ENCODE measurements around the gene CCDC71L. TPM values are rescaled to one million over a fixed set of nuclear protein-coding genes. Genes with fewer than 3 reads are reported as not detected.

CCDC71L gene
- total RNA-seq, 1 experiment from 2014 or later: 21.1 TPM

DNA sequence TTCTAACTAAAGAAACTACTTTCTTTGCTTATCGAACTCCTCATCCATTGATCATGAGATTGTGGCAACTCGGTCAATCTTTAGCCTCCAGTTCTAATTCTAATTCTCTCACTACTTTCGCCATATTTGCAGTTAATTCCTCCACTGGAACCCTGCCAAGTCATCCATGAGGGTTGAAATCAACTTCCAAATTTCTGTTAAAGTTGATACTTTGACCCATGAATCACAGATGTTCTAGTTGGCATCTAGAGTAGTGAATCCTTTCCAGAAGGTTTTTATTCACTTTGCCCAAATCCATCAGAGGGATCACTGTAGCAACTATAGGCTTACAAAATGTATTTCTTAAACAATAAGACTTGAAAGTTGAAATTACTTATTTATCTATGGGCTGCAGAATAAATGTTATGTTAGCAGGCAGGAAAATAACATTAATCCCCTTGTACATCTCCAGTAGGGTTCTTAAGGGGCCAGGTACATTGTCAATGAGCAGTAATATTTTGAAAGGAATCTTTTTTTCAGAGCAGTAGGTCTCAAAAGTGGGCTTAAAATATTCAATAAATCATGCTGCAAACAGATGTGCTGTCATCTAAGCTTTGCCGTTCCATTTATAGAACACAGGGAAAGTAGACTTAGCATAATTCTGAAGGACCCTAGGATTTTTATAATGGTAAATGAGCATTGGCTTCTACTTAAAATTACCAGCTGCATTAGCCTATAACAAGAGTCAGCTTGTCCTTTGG lies 39.4 kb downstream of the CCDC71L start:
- intact Hi-C loops (cut with micrococcal nuclease): no loop called here
- DNase-seq (ENCODE audit: low read depth, low spot score) (no peak), ATAC-seq (no peak)
- no peak overlapping the region for H3K4me2 ChIP-seq (ENCODE audit: low read length)
- TF ChIP-seq ZFX (IDR thresholded peaks at IDR 0.05) (no peak), ATF3 (IDR thresholded peaks at IDR 0.05) (no peak), ELF1 (IDR thresholded peaks at IDR 0.05; ENCODE audit: borderline replicate concordance, low read depth) (no peak), SRF (IDR thresholded peaks at IDR 0.05; ENCODE audit: low read depth) (no peak), RAD21 (IDR thresholded peaks at IDR 0.05; ENCODE audit: low read depth) (no peak), ZNF274 (IDR thresholded peaks at IDR 0.05; ENCODE audit: low read depth, low read length) (no peak), CBX3 (IDR thresholded peaks at IDR 0.05; ENCODE audit: low read depth) (no peak)
- POLR2A ChIA-PET: interaction anchor here (0.5 kb wide), 1 partner anchor 42 kb away, joined by 3 read pairs; no protein-coding TSS in a partner anchor
- H3K9ac ChIP-seq (ENCODE audit: low read length): no peak overlapping the region
- no TSS peak for BruUV-seq (replicated peaks)
- RAD21 ChIA-PET (ENCODE audit: low non-redundant PET in 1 of 2, low total read pairs in 2 of 2, uncharacterized antibody in 2 of 2, unreplicated experiment in 2 of 2): no interaction called here
- H3K27ac ChIP-seq (ENCODE audit: low read depth, low read length): no peak overlapping the region
- no peaks in the 10 kb centered on the region for H3K36me3 ChIP-seq (ENCODE audit: control insufficient read depth in 1 of 2, insufficient read depth in 2 of 2, low read length in 2 of 2)
- no peaks in the 10 kb centered on the region for H4K20me1 ChIP-seq (ENCODE audit: insufficient read depth)
- no peak overlapping the region for H3K4me3 ChIP-seq (replicated peaks in 1 of 2; ENCODE audit: low read depth in 1 of 2, low read length in 2 of 2)
- no peak overlapping the region for H2AFZ ChIP-seq (ENCODE audit: low read depth, low read length, poor library complexity, severe bottlenecking)
- H3K9me3 ChIP-seq (ENCODE audit: control insufficient read depth in 1 of 2, insufficient read depth in 1 of 2, low read depth in 1 of 2, low read length in 2 of 2): no peaks in the 10 kb centered on the region
- no peaks in the 10 kb centered on the region for H3K27me3 ChIP-seq (ENCODE audit: insufficient read depth, low read length)
- no peaks in the 10 kb centered on the region for H3K9me2 ChIP-seq (ENCODE audit: insufficient read depth)
- CTCF ChIA-PET: no interaction called here
- peaks cover 11 to 18% of the 10 kb centered on the region in 2 experiments for H3K4me1 ChIP-seq (ENCODE audit: control insufficient read depth in 1 of 2, insufficient read depth in 2 of 2, low read length in 2 of 2)
- H3K79me2 ChIP-seq (ENCODE audit: insufficient read depth, low read length): no peaks in the 10 kb centered on the region

GRCh38 chr7:106620676-106621075 lies 40.3 kb downstream of the CCDC71L start:
- intact Hi-C loops (cut with micrococcal nuclease): no loop called here
- Histone ChIP-seq H3K4me2 (ENCODE audit: low read length) (no peak overlapping the region), H3K4me3 (replicated peaks in 1 of 2; ENCODE audit: low read depth in 1 of 2, low read length in 2 of 2) (no peak overlapping the region), H2AFZ (ENCODE audit: low read depth, low read length, poor library complexity, severe bottlenecking) (no peak overlapping the region), H3K27me3 (ENCODE audit: insufficient read depth, low read length) (no peaks in the 10 kb centered on the region), H3K9ac (ENCODE audit: low read length) (no peak overlapping the region), H4K20me1 (ENCODE audit: insufficient read depth) (no peaks in the 10 kb centered on the region), H3K4me1 (ENCODE audit: control insufficient read depth in 1 of 2, insufficient read depth in 2 of 2, low read length in 2 of 2) (peaks cover 2 to 9% of the 10 kb centered on the region in 2 experiments; a peak in 3 of 4 replicates), H3K79me2 (ENCODE audit: insufficient read depth, low read length) (no peaks in the 10 kb centered on the region), H3K27ac (ENCODE audit: low read depth, low read length) (no peak overlapping the region), H3K9me3 (ENCODE audit: control insufficient read depth in 1 of 2, insufficient read depth in 1 of 2, low read depth in 1 of 2, low read length in 2 of 2) (no peaks in the 10 kb centered on the region), H3K36me3 (ENCODE audit: control insufficient read depth in 1 of 2, insufficient read depth in 2 of 2, low read length in 2 of 2) (no peaks in the 10 kb centered on the region), H3K9me2 (ENCODE audit: insufficient read depth) (no peaks in the 10 kb centered on the region)
- RAD21 ChIA-PET (ENCODE audit: low non-redundant PET in 1 of 2, low total read pairs in 2 of 2, uncharacterized antibody in 2 of 2, unreplicated experiment in 2 of 2): no interaction called here
- ATAC-seq (no peak), DNase-seq (ENCODE audit: low read depth, low spot score) (no peak)
- BruUV-seq (replicated peaks): no TSS peak
- POLR2A ChIA-PET: no interaction called here
- CTCF ChIA-PET: no interaction called here
- TF ChIP-seq MAX (IDR thresholded peaks at IDR 0.05): no peak

Data from HCT116 (cell line).